HCT116 (cell line): ENCODE measurements around the gene ITGB6. TPM values are rescaled to one million over a fixed set of nuclear protein-coding genes. Genes with fewer than 3 reads are reported as not detected.

Experiments
- ATAC-seq: fragments of 200-7000 bp; cut with Tn5 transposase; 2 replicates; pipeline ENCODE4 v1.9.1; 2020; ENCODE audit warnings: mild to moderate bottlenecking, moderate library complexity
- BruUV-seq: library from RNA; stranded (reverse); fragments of 400-500 nt; replicated peaks from 2 replicates; lab custom pipeline; 2021; lab: Mats Ljungman, UMichigan
- CTCF ChIA-PET: fragments of 300-600 bp; sonication (Branson Sonifier 250); formaldehyde crosslinking; loops from one replicate; lab custom pipeline; 2021; ENCODE audit warnings: antibody characterized with exemption; lab: Charles Lee
- POLR2A ChIA-PET: fragments of 300-600, 350-600 bp; sonication (Branson Sonifier 250); formaldehyde crosslinking; loops from one replicate; lab custom pipeline; 2021; ENCODE audit warnings: antibody characterized with exemption; lab: Charles Lee
- RAD21 ChIA-PET, 2 experiments: fragments of 300-600 bp; sonication (Branson Sonifier 250); formaldehyde crosslinking; loops; one replicate each; lab custom pipeline; 2023; ENCODE audit warnings: low total read pairs in 2 of 2; ENCODE audit not compliant: uncharacterized antibody in 2 of 2, unreplicated experiment in 2 of 2, low non-redundant PET in 1 of 2; lab: Charles Lee
- DNase-seq: peaks from one replicate; pipeline ENCODE4 v3.0.0-alpha.2; 2010; ENCODE audit warnings: low read depth, low spot score
- H2AFZ ChIP-seq: fragments of 200-600 bp; shearing (Covaris generic), sonication (generic); 2 replicates; pipeline ENCODE4 v1.6.1; 2017; ENCODE audit warnings: low read depth, mixed run types, mixed read lengths, antibody characterized with exemption, low read length; ENCODE audit not compliant: poor library complexity, severe bottlenecking
- H3K27ac ChIP-seq: 2 replicates; pipeline ENCODE4 v1.5.1; 2012; ENCODE audit warnings: low read depth, low read length
- H3K27me3 ChIP-seq: fragments of 200-600 bp; sonication (generic); 2 replicates; pipeline ENCODE4 v1.6.1; 2016; ENCODE audit warnings: mixed run types, low read length, mixed read lengths; ENCODE audit not compliant: insufficient read depth
- H3K36me3 ChIP-seq, 2 experiments: fragments of 200-500 bp in 1 of 2; fragments of 200-600 bp in 1 of 2; sonication (Bioruptor generic) in 1 of 2; sonication (generic) in 1 of 2; 2 replicates each; pipeline versions ENCODE4 v1.5.1 to v1.6.1; 2014 to 2016; ENCODE audit warnings: low read length in 2 of 2, inconsistent platforms in 1 of 2, mixed read lengths in 1 of 2, mixed run types in 1 of 2; ENCODE audit not compliant: insufficient read depth in 2 of 2, control insufficient read depth in 1 of 2
- H3K4me1 ChIP-seq, 2 experiments: fragments of 200-600 bp in 1 of 2; sonication (generic) in 1 of 2; 2 replicates each; pipeline versions ENCODE4 v1.5.1 to v1.6.1; 2012 to 2017; ENCODE audit warnings: low read length in 2 of 2, inconsistent platforms in 1 of 2, mild to moderate bottlenecking in 1 of 2, mixed read lengths in 1 of 2, mixed run types in 1 of 2, moderate library complexity in 1 of 2; ENCODE audit not compliant: insufficient read depth in 2 of 2, control insufficient read depth in 1 of 2
- H3K4me2 ChIP-seq: fragments of 200-600 bp; sonication (generic); 2 replicates; pipeline ENCODE4 v1.6.1; 2017; ENCODE audit warnings: mixed run types, low read length, mixed read lengths
- H3K4me3 ChIP-seq, 2 experiments: fragments of 200-600 bp in 1 of 2; sonication (generic) in 1 of 2; replicated peaks in 1 of 2; 2 replicates each; pipeline ENCODE4 v1.5.1; 2011 to 2016; ENCODE audit warnings: low read length in 2 of 2, control low read depth in 1 of 2, low read depth in 1 of 2, mild to moderate bottlenecking in 1 of 2, mixed read lengths in 1 of 2, mixed run types in 1 of 2
- H3K79me2 ChIP-seq: fragments of 200-600 bp; sonication (generic); 2 replicates; pipeline ENCODE4 v1.6.1; 2017; ENCODE audit warnings: mild to moderate bottlenecking, mixed run types, low read length, moderate library complexity, mixed read lengths; ENCODE audit not compliant: insufficient read depth
- H3K9ac ChIP-seq: fragments of 200-600 bp; sonication (generic); 2 replicates; pipeline ENCODE4 v1.6.1; 2016; ENCODE audit warnings: low read length, mixed read lengths
- H3K9me2 ChIP-seq: fragments of 200-600 bp; sonication (generic), shearing (Covaris generic); 2 replicates; pipeline ENCODE4 v1.6.1; 2017; ENCODE audit warnings: mixed run types, mild to moderate bottlenecking, moderate library complexity; ENCODE audit not compliant: insufficient read depth
- H3K9me3 ChIP-seq, 2 experiments: fragments of 200-500 bp in 1 of 2; fragments of 200-600 bp in 1 of 2; sonication (Bioruptor generic) in 1 of 2; sonication (generic) in 1 of 2; 2 replicates each; pipeline ENCODE4 v1.6.1; 2014 to 2017; ENCODE audit warnings: low read length in 2 of 2, mixed read lengths in 2 of 2, inconsistent platforms in 1 of 2, low read depth in 1 of 2, mild to moderate bottlenecking in 1 of 2, mixed run types in 1 of 2, moderate library complexity in 1 of 2; ENCODE audit not compliant: control insufficient read depth in 1 of 2, insufficient read depth in 1 of 2
- H4K20me1 ChIP-seq: fragments of 200-600 bp; sonication (generic), shearing (Covaris generic); 2 replicates; pipeline ENCODE4 v1.6.1; 2017; ENCODE audit warnings: mixed run types, mild to moderate bottlenecking, moderate library complexity; ENCODE audit not compliant: insufficient read depth
- CBX3 ChIP-seq: IDR thresholded peaks from 2 replicates; pipeline ENCODE4 v1.6.1; 2012; ENCODE audit warnings: low read depth
- EGR1 ChIP-seq: IDR thresholded peaks from 2 replicates; pipeline ENCODE4 v1.6.1; 2012; ENCODE audit warnings: low read depth
- EZH2 ChIP-seq: fragments of 200-600 bp; sonication (generic); IDR thresholded peaks from 2 replicates; pipeline ENCODE4 v1.6.1; 2017; ENCODE audit warnings: antibody characterized with exemption, mixed run types
- EZH2phosphoT487 ChIP-seq: fragments of 200-600 bp; IDR thresholded peaks from 2 replicates; pipeline ENCODE4 v1.6.1; 2018; ENCODE audit warnings: antibody characterized with exemption, borderline replicate concordance
- JUND ChIP-seq: IDR thresholded peaks from 2 replicates; pipeline ENCODE4 v1.6.1; 2012
- MAX ChIP-seq: IDR thresholded peaks from 2 replicates; pipeline ENCODE4 v1.6.1; 2012
- SRF ChIP-seq: IDR thresholded peaks from 2 replicates; pipeline ENCODE4 v1.6.1; 2012; ENCODE audit warnings: low read depth
- TCF7L2 ChIP-seq: IDR thresholded peaks from 2 replicates; pipeline ENCODE4 v1.7.0; 2011; ENCODE audit warnings: borderline replicate concordance, inconsistent platforms; ENCODE audit not compliant: insufficient read depth, insufficient read length; ENCODE audit errors: extremely low read depth
- ZBTB33 ChIP-seq: IDR thresholded peaks from 2 replicates; pipeline ENCODE4 v1.6.1; 2011; ENCODE audit warnings: mild to moderate bottlenecking, low read length, moderate library complexity; ENCODE audit not compliant: insufficient replicate concordance; ENCODE audit errors: extremely low read depth
- ZFX ChIP-seq: fragments of 450-650 bp; IDR thresholded peaks from 2 replicates; pipeline ENCODE4 v1.6.1; 2017
- intact Hi-C: fragments of 100-400 bp; cut with micrococcal nuclease; formaldehyde crosslinking; loops from 2 replicates; pipeline ENCODE4 v1.10.0; 2022
- total RNA-seq: library from RNA; stranded (reverse); gene quantifications from one replicate; pipeline ENCODE4 v1.2.1, GENCODE V29; 2021; ENCODE audit not compliant: unreplicated experiment
- TF ChIP-seq, protein P1 (sequence below): IDR thresholded peaks from 2 replicates; pipeline ENCODE4 v1.6.1; 2012; ENCODE audit warnings: low read depth
- TF ChIP-seq, protein P2 (sequence below): IDR thresholded peaks from 2 replicates; pipeline ENCODE4 v1.6.1; 2012
- TF ChIP-seq, protein P3 (sequence below), 3 experiments: fragments of 200-600 bp in 1 of 3; sonication (generic) in 1 of 3; IDR thresholded peaks in 2 of 3; conservative IDR thresholded peaks in 1 of 3; 2 replicates each; pipeline ENCODE4 v1.5.1; 2012 to 2017; ENCODE audit warnings: low read depth in 2 of 3, low read length in 2 of 3, antibody characterized with exemption in 1 of 3, borderline replicate concordance in 1 of 3, control low read depth in 1 of 3, mild to moderate bottlenecking in 1 of 3, mixed read lengths in 1 of 3, mixed run types in 1 of 3, moderate library complexity in 1 of 3; ENCODE audit not compliant: insufficient read depth in 1 of 3

The ITGB6 gene
- total RNA-seq, 1 experiment from 2014 or later: 0.12 TPM

GRCh38 chr2:160061533-160061932 lies 138.5 kb downstream of the ITGB6 start:
- BruUV-seq: no TSS peak
- Histone ChIP-seq H3K4me2 (no peak overlapping the region; the same call in 1 of the 2 replicates), H3K9me2 (no peaks in the 10 kb centered on the region), H3K9me3 (no peaks in the 10 kb centered on the region), H3K4me3 (no peak overlapping the region), H3K79me2 (no peaks in the 10 kb centered on the region), H3K27ac (no peak overlapping the region), H2AFZ (no peak overlapping the region), H3K4me1 (peaks cover 0 to 5% of the 10 kb centered on the region in 2 experiments; a peak in 2 of 4 replicates), H3K36me3 (no peaks in the 10 kb centered on the region), H3K9ac (no peak overlapping the region), H3K27me3 (no peaks in the 10 kb centered on the region), H4K20me1 (no peaks in the 10 kb centered on the region)
- ChIA-PET POLR2A (no interaction called here), CTCF (no interaction called here), RAD21 (no interaction called here)
- intact Hi-C loops: no loop called here
- DNase-seq: no peak
- TF ChIP-seq ZBTB33 (no peak), MAX (no peak), SRF (no peak), CBX3 (no peak), TCF7L2 (no peak), JUND (no peak), EZH2 (no peak), ZFX (no peak), EZH2phosphoT487 (no peak), EGR1 (no peak)
- TF ChIP-seq, protein P1, sequence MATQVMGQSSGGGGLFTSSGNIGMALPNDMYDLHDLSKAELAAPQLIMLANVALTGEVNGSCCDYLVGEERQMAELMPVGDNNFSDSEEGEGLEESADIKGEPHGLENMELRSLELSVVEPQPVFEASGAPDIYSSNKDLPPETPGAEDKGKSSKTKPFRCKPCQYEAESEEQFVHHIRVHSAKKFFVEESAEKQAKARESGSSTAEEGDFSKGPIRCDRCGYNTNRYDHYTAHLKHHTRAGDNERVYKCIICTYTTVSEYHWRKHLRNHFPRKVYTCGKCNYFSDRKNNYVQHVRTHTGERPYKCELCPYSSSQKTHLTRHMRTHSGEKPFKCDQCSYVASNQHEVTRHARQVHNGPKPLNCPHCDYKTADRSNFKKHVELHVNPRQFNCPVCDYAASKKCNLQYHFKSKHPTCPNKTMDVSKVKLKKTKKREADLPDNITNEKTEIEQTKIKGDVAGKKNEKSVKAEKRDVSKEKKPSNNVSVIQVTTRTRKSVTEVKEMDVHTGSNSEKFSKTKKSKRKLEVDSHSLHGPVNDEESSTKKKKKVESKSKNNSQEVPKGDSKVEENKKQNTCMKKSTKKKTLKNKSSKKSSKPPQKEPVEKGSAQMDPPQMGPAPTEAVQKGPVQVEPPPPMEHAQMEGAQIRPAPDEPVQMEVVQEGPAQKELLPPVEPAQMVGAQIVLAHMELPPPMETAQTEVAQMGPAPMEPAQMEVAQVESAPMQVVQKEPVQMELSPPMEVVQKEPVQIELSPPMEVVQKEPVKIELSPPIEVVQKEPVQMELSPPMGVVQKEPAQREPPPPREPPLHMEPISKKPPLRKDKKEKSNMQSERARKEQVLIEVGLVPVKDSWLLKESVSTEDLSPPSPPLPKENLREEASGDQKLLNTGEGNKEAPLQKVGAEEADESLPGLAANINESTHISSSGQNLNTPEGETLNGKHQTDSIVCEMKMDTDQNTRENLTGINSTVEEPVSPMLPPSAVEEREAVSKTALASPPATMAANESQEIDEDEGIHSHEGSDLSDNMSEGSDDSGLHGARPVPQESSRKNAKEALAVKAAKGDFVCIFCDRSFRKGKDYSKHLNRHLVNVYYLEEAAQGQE: no peak
- TF ChIP-seq, protein P2, sequence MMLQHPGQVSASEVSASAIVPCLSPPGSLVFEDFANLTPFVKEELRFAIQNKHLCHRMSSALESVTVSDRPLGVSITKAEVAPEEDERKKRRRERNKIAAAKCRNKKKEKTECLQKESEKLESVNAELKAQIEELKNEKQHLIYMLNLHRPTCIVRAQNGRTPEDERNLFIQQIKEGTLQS: no peak
- TF ChIP-seq, protein P3, sequence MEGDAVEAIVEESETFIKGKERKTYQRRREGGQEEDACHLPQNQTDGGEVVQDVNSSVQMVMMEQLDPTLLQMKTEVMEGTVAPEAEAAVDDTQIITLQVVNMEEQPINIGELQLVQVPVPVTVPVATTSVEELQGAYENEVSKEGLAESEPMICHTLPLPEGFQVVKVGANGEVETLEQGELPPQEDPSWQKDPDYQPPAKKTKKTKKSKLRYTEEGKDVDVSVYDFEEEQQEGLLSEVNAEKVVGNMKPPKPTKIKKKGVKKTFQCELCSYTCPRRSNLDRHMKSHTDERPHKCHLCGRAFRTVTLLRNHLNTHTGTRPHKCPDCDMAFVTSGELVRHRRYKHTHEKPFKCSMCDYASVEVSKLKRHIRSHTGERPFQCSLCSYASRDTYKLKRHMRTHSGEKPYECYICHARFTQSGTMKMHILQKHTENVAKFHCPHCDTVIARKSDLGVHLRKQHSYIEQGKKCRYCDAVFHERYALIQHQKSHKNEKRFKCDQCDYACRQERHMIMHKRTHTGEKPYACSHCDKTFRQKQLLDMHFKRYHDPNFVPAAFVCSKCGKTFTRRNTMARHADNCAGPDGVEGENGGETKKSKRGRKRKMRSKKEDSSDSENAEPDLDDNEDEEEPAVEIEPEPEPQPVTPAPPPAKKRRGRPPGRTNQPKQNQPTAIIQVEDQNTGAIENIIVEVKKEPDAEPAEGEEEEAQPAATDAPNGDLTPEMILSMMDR (IDR thresholded peaks at IDR 0.05 in 2 of 3, conservative IDR thresholded peaks at IDR 0.05 in 1 of 3; ENCODE audit: borderline replicate concordance in 1 of 3, insufficient read depth in 1 of 3, low read depth in 2 of 3, low read length in 2 of 3): no peak
- no peak for ATAC-seq
